Cardiac fibroblast (primary cell): Measurements from ENCODE around the gene TMEFF2.

ENCODE experiments used
- DNase-seq, 2 donors: peaks; one replicate each; pipeline versions ENCODE4 v3.0.0 to v3.0.0-alpha.2; 2010; ENCODE audit warnings: low read depth in 2 of 2
- H3K4me3 ChIP-seq, 2 donors: replicated peaks in 1 of 2; 1 replicate in 1 of 2; 2 replicates in 1 of 2; pipeline ENCODE4 v1.5.1; 2011; ENCODE audit warnings: low read depth in 2 of 2, low read length in 2 of 2, mild to moderate bottlenecking in 2 of 2, moderate library complexity in 1 of 2
- CTCF ChIP-seq: IDR thresholded peaks from one replicate; pipeline ENCODE4 v1.5.1; 2011; ENCODE audit warnings: low read depth, mild to moderate bottlenecking, low read length, inconsistent platforms

The TMEFF2 gene

DNA sequence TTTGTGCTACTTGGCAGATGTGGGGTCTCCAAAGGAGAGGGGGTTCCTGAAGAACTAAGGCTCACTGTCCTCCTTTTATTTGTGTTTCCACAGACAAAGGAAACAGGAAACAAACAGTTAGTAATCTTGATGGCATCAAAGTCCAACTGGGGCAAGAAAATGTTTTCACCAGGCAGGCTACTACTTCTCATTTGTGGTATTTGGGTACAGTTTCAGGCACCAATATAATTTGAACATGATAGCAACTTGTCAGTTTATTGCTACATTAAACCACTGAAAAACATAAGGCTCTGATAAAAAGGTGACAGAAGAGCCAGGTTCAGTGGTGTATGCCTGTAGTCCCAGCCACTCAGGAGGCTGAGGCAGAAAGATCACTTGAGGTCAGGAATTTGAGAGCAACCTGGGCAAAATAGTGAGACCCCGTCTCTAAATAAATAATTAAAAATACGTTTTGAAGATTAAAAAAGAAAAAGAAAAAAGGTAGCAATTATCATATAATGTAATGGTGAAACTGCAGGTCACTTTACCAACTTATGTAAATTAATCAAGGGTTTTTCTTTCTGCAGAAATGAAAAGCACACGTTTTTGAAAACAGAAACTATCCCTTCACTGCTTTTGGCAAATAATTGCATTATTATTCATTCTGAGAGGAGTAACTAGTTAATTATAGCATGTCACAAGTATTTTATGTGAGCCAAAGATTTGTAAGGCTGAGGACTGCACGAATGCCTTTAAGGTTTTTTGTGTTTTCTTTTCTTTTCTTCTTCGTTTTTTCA, 190.4 kb downstream of the TMEFF2 start:
- no peak overlapping the region for H3K4me3 ChIP-seq
- DNase-seq, result no peak
- TF ChIP-seq CTCF, result no peak

DNA sequence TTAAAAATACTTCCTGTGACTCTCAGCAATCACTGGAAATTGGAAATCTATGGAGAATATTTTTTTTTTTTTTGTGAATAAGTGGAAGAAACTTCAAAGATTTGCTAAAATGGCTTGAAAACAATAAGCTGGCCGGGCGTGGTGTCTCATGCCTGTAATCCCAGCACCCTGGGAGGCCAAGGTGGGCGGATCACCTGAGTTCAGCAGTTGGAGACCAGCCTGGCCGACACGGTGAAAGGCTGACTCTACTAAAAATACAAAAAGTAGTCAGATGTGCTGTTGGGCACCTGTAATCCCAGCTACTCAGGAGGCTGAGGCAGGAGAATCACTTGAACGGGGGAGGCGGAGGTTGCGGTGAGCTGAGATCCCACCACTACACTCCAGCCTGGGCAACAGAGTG, 192.3 kb downstream of the TMEFF2 start:
- DNase-seq, result no peak
- H3K4me3 ChIP-seq, result no peak overlapping the region
- no peak for TF ChIP-seq CTCF

- no peak for DNase-seq
- H3K4me3 ChIP-seq, result no peak overlapping the region
- no peak for TF ChIP-seq CTCF
These were observed 194.3 kb downstream of the TMEFF2 start for GRCh38 chr2:192000196-192000980.

DNA sequence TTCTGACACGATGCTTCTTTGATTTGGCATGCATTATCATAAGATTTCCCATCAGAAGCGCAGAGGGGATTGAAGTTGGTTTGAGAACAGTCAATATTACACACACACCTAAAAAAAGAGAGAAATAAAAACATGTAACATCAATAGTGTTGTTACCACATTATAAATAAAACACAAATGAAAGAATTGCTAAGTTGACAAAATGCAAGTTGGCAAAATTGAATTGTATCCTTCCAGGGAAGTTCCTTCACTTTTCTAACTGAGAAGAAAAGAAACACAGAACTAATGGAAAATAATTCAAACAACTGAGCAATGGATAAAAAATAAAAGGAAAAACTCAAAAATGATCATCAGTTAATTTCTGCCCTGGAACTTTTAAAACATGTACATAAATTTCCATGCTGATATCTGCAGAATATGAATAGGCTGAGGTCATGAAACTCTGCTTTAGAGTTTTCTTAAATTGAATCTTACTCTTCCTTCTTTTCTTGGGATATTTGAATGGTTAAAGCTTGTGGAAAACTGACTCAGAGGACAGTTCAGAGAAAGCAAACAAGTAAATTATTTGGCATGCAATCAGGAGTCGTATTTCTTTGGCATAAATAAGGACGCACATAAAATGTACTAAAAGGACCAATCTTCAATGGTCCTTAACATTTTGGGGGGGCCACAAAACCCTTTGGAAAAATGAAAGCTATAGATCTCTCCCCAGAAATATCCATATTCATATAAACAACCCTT, 195.5 kb downstream of the TMEFF2 start:
- DNase-seq, result no peak
- TF ChIP-seq CTCF, result no peak

GRCh38 chr2:191995285-191995684, 199.4 kb downstream of the TMEFF2 start:
- no peak overlapping the region for H3K4me3 ChIP-seq
- TF ChIP-seq CTCF, result no peak
- DNase-seq, result no peak

More for the DNA sequence above, 195.5 kb downstream of the TMEFF2 start:
- no peak overlapping the region for H3K4me3 ChIP-seq

GRCh38 chr2:191994749-191995148, 200.0 kb downstream of the TMEFF2 start:
- no peak for TF ChIP-seq CTCF
- DNase-seq, result no peak
- H3K4me3 ChIP-seq, result no peak overlapping the region
